Body of pancreas (tissue), 4 donors: ENCODE results near the gene SLC35G6.

Experiments
- POLR2A ChIP-seq, 3 donors: fragments of 450-650 bp; IDR thresholded peaks; one replicate each; pipeline ENCODE4 v1.6.1; 2016; ENCODE audit warnings: antibody characterized with exemption in 3 of 3, mild to moderate bottlenecking in 2 of 3
- TF ChIP-seq, protein P1 (sequence below), 7 experiments: fragments of 450-650 bp in 4 of 7; fragments of 200-600 bp in 3 of 7; sonication (generic) in 3 of 7; IDR thresholded peaks; one replicate each; pipeline ENCODE4 v1.5.1; 2016 to 2019; ENCODE audit warnings: antibody characterized with exemption in 7 of 7

DNA sequence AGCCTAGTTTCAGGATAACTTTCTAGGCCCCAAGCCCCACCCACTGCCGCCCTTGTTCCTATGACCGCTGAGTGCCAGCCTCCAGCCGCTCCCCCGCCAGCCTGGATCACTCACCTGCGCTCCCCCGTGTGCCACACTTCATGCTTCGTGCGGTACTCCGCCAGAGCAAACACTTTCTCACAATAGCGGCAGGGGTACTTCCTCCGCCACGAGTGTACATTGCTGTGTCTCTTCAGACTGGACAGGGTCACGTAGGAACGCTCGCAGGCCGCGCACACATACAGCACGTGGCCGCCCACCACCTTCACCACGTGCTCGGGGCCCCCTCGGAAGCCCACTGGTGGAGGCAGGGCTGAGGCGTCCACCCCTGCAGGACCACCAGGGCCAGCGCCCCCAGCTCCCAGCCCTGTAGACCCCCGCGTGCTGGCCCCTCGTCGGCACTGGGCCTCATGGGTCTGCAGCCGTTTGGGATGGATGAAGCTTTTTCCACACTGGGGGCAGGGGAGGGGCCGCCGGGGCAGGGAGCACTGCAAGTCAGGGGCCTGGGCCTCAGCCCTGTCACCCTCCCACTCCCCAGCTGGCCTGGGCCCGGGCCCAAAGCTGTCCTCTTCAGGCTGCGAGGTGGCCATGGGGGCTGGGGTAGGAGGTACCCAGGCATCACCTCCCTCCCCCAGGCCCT is 15.5 kb upstream of the SLC35G6 start:
- TF ChIP-seq, protein P1, sequence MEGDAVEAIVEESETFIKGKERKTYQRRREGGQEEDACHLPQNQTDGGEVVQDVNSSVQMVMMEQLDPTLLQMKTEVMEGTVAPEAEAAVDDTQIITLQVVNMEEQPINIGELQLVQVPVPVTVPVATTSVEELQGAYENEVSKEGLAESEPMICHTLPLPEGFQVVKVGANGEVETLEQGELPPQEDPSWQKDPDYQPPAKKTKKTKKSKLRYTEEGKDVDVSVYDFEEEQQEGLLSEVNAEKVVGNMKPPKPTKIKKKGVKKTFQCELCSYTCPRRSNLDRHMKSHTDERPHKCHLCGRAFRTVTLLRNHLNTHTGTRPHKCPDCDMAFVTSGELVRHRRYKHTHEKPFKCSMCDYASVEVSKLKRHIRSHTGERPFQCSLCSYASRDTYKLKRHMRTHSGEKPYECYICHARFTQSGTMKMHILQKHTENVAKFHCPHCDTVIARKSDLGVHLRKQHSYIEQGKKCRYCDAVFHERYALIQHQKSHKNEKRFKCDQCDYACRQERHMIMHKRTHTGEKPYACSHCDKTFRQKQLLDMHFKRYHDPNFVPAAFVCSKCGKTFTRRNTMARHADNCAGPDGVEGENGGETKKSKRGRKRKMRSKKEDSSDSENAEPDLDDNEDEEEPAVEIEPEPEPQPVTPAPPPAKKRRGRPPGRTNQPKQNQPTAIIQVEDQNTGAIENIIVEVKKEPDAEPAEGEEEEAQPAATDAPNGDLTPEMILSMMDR (IDR thresholded peaks at IDR 0.05) = no peak
- TF ChIP-seq POLR2A (IDR thresholded peaks at IDR 0.05) = no peak
